ENCODE measurements around the gene CASZ1.

Gene CASZ1

DNA sequence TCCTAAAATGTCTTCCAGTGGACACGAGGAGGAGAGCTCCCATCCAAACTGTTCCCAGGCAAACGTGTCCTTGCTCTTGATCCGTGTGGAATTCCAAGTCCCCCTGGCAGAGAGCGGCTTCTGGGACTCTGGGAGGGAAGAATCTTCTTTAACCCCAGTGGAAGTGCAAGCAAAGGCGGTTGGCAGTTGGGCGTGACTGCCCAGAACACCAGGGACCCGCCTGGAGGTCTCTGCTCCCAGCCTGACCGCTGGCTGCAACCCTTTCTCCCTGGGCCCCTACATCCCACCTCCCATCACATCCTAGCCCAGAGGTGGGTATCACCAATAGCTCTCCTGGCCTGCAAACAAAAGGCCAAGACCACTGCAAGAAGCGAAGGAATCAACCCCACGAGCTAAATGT, 17.8 kb downstream of the CASZ1 start:
- in situ Hi-C loops (cut with HindIII; ENCODE audit: low pct_ligation_motif_present, low sequenced_read_pairs) = no loop called here
- Histone ChIP-seq H3K36me3 (replicated peaks) (no peaks in the 10 kb centered on the region), H3K4me3 (ENCODE audit: low read depth, low read length) (no peak overlapping the region), H3K27ac (no peak overlapping the region), H3K27me3 (replicated peaks) (no peaks in the 10 kb centered on the region)
- no peak for DNase-seq
- TF ChIP-seq, protein P1, sequence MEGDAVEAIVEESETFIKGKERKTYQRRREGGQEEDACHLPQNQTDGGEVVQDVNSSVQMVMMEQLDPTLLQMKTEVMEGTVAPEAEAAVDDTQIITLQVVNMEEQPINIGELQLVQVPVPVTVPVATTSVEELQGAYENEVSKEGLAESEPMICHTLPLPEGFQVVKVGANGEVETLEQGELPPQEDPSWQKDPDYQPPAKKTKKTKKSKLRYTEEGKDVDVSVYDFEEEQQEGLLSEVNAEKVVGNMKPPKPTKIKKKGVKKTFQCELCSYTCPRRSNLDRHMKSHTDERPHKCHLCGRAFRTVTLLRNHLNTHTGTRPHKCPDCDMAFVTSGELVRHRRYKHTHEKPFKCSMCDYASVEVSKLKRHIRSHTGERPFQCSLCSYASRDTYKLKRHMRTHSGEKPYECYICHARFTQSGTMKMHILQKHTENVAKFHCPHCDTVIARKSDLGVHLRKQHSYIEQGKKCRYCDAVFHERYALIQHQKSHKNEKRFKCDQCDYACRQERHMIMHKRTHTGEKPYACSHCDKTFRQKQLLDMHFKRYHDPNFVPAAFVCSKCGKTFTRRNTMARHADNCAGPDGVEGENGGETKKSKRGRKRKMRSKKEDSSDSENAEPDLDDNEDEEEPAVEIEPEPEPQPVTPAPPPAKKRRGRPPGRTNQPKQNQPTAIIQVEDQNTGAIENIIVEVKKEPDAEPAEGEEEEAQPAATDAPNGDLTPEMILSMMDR (IDR thresholded peaks at IDR 0.05; ENCODE audit: low read depth, low read length, missing control alignments) = no peak

DNA sequence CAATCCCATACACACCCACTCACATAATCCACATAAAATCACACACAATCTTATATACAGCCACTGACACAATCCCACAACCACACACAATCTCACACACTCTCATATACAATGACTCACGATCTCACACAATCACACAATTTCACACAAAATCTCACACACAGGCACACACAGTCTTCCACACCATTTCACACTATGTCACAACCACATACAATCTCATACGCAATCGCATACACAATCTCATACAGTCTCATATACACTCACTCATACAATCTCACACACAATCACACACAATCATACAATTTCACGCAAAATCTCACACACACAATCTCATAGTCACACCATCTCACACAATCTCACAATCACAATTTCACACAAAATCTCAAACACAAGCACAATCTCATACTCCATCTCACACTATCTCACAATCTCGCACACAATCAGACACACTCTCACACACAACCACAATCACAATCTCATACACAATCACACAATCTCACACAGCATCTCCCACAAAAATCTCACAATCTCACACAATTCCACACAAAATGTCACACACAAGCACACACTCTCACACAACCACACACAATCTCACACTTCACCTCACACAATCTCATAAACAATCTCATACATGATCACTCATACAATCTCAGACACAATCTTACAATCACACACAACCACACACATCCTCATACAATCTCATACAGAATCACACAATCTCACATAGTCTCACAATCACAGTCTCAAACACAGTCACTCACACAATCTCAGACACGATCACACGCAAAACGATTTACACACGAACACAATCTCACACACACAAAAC, 18.5 kb downstream of the CASZ1 start:
- DNase-seq = no peak
- no peaks in the 10 kb centered on the region for H3K27me3 ChIP-seq (replicated peaks)

DNA sequence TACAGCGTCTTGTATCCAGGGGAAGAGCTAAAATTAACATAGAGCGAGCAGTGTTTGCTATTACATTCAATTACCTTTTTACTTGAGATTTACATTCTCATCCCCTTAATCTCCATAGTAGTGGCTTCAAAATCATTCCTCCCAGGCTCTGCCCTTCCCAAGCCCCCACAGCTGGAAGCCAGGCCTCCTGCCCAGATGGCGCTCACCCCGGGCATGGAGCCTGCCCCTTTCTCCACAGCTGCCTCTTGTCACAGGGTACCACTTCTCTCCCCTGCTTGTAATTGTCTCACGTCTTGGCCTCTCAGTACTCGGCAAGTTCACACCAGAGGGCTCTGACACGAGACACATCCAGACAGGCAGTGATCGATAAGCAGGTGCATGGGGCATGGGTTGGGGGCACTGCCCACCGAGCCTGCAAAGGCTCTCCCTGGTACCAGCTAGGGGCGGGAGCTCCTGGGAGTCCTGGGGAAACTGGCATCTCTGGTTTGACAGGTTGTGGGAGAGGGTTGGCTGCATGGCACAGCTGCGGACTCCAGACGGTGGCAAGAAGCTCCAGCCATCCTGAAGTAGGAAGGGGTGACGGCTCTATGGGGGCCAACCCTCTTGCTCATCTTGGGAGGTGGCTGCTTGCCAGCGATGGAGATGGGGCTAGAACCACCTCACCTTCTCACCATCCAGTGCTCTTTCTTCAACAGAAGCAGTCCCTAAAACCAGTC, 20.1 kb downstream of the CASZ1 start:
- no peak for DNase-seq
- Histone ChIP-seq H3K27ac (no peak overlapping the region), H3K36me3 (replicated peaks) (no peaks in the 10 kb centered on the region), H3K27me3 (replicated peaks) (no peaks in the 10 kb centered on the region), H3K4me3 (ENCODE audit: low read depth, low read length) (no peak overlapping the region)
- TF ChIP-seq, protein P1 (IDR thresholded peaks at IDR 0.05; ENCODE audit: low read depth, low read length, missing control alignments) = no peak
- in situ Hi-C loops (cut with HindIII; ENCODE audit: low pct_ligation_motif_present, low sequenced_read_pairs) = no loop called here

More for the DNA sequence above, 18.5 kb downstream of the CASZ1 start:
- no peak overlapping the region for H3K4me3 ChIP-seq (ENCODE audit: low read depth, low read length)
- TF ChIP-seq, protein P1 (IDR thresholded peaks at IDR 0.05; ENCODE audit: low read depth, low read length, missing control alignments) = no peak
- in situ Hi-C loops (cut with HindIII; ENCODE audit: low pct_ligation_motif_present, low sequenced_read_pairs) = no loop called here
- H3K36me3 ChIP-seq (replicated peaks) = no peaks in the 10 kb centered on the region
- no peak overlapping the region for H3K27ac ChIP-seq

DNA sequence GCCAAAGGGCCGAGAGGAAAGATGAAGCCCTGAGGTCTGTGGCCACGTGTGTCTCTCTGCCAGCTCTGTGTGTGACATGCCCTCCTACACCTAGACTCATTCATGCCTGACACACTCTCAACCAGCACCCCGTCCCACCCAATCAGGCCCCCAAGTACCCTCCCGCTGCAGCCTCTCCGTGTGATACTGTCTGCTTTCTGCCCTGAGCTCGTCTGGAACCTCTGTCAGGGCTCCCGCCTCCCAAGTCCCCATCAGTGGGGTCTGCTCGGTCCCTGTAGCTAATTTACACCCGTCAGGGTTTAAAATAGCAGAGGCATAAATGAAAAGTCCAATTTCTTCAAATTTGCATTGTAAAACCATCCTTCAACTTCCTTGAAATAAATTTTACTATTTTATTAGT, 20.7 kb downstream of the CASZ1 start:
- TF ChIP-seq, protein P1 (IDR thresholded peaks at IDR 0.05; ENCODE audit: low read depth, low read length, missing control alignments) = no peak
- H3K4me3 ChIP-seq (ENCODE audit: low read depth, low read length) = no peak overlapping the region
- in situ Hi-C loops (cut with HindIII; ENCODE audit: low pct_ligation_motif_present, low sequenced_read_pairs) = no loop called here
- H3K27ac ChIP-seq = no peak overlapping the region
- no peaks in the 10 kb centered on the region for H3K36me3 ChIP-seq (replicated peaks)
- no peaks in the 10 kb centered on the region for H3K27me3 ChIP-seq (replicated peaks)
- DNase-seq = no peak

DNA sequence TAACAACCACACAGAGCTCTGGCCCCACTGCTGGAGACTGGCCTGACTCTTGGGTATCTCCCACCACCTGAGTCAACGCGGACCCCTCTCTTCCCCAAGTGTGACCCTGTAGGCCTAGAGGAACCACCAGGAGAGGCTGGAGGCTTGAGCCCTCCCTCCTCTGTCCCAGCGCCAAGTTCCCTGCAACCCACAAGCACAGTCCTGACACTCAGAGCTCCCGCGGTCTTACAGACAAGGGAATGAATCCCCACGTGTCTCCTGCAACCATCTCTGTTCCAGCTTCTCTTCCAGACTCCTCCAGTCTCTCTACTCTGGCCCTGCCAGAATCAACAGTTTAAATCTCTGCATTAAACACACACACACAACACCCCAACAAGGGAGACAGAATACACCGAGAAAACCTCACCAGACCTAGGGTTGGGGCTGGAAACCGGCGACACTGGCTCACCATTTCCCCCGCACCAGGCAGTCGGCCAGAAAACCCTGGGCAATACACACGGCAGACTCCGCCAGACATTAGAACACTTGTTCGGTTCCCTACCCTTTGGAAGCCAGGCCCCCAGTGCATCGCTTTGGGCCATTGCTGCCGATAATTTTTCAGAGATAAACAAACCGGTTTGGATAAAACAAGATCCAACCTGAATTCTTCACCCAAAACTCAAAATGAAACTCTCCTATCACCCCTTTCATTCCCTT, 21.7 kb downstream of the CASZ1 start:
- DNase-seq = no peak
- no peak overlapping the region for H3K4me3 ChIP-seq (ENCODE audit: low read depth, low read length)
- H3K27me3 ChIP-seq (replicated peaks) = no peaks in the 10 kb centered on the region
- in situ Hi-C loops (cut with HindIII; ENCODE audit: low pct_ligation_motif_present, low sequenced_read_pairs) = no loop called here
- H3K27ac ChIP-seq = no peak overlapping the region
- H3K36me3 ChIP-seq (replicated peaks) = no peaks in the 10 kb centered on the region
- TF ChIP-seq, protein P1 (IDR thresholded peaks at IDR 0.05; ENCODE audit: low read depth, low read length, missing control alignments) = no peak
